GM20000 (cell line): ENCODE results near the gene GPR179.
A peak's percentile ranks its signal among the peaks of the same experiment; 100 is the strongest.

Experiments used
- DNase-seq: peaks from one replicate; pipeline ENCODE4 v3.0.0; 2012; ENCODE audit warnings: low spot score
- TF ChIP-seq, protein P1 (sequence below): IDR thresholded peaks from 2 replicates; pipeline ENCODE4 v1.5.1; 2012; ENCODE audit warnings: mild to moderate bottlenecking, control low read depth; ENCODE audit errors: extremely low read depth, missing control alignments

Gene GPR179

DNA sequence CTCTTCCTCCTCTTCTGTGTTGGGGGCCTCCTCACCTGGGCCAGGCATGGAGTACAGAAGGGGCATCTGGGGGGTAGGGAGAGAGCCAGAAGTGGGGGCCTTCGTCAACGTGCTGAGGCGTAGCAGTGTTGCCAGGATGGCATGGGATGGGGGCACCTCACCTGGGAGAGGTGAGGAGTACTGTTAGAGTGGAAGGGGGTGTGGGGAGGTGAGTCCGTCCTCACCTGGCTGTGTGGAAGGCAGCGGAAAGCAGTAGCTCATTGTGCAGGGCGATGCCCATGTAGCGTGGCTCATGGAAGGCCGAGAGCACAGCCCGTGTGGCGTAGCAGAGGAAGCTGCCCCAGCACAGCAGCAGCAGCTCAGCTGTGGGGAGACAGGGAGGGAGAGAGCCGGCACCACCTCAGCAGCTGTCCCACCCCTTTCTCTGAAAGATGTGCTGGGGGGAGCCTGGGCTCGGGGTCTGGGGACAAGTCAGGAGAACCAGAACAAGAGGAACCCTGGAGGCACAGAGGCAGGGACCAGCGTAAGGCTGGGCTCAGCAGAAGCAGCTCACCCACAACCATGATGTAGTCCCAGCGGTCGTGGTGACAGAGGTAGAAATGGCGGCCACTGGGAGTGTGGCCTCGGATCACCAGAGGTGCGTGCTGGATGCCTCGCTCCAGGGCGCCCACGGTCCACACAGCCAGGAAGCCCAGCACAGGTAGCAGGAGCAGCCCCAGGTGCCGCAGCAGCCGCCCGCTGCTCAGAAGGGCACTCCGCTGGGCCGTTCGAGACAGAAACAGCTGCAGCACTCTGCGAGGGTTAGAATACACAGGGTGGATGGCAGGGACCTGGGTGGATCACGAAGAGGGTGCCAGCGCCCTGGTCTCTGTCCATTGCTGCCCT lies 9.0 kb downstream of the GPR179 start:
- no peak for DNase-seq
- TF ChIP-seq, protein P1, sequence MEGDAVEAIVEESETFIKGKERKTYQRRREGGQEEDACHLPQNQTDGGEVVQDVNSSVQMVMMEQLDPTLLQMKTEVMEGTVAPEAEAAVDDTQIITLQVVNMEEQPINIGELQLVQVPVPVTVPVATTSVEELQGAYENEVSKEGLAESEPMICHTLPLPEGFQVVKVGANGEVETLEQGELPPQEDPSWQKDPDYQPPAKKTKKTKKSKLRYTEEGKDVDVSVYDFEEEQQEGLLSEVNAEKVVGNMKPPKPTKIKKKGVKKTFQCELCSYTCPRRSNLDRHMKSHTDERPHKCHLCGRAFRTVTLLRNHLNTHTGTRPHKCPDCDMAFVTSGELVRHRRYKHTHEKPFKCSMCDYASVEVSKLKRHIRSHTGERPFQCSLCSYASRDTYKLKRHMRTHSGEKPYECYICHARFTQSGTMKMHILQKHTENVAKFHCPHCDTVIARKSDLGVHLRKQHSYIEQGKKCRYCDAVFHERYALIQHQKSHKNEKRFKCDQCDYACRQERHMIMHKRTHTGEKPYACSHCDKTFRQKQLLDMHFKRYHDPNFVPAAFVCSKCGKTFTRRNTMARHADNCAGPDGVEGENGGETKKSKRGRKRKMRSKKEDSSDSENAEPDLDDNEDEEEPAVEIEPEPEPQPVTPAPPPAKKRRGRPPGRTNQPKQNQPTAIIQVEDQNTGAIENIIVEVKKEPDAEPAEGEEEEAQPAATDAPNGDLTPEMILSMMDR, result no peak

DNA sequence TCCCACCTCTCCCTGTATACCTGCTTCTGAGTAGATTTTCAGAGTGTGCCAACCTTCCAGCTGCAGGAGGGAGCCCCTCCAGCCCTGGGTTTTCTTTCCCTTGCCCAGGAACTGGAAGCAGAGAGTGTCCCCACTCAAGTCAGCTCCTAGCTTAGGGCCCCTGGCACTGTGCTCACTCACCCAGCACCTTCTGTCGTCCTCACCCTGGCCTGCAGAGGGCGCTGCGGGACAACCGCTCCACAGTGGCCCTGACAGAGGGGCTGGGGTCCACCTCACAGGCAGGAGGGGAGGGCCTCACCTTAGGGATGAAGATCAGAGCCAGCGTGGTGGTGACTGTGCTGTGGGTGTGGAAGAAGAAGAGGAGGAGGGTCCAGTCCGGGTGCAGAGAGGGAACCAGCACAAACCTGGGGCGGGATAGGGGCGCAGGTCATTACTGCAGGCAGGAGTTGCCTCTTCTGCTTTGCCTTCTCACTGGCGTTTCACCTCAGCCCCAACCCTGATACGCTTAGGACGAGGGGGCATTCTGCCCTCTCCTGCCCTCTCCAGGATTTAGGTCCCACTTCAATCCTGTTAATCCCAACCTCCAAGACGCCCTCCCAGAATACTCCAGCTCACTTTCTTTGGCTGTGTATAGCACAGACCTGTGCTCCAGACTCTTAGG lies 10.0 kb downstream of the GPR179 start:
- TF ChIP-seq, protein P1, result peak; percentile 74
- DNase-seq, result peak; percentile 66

DNA sequence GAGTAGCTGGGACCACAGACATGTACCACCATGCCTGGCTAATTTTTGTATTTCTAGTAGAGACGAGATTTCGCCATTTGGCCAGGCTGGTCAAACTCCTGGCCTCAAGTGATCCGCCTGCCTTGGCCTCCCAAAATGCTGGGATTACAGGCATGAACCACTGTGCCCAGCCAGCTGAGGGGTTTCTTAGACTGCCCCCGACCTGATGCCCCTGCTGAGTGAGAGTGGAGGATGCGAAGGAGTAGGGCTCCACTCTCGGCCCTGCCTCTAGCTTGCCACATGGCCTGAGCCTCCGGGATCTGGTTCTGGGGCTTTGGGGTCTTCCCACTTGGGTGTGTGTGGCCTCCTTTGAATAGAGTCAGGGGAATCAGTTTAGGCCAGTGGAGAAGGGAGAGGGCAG lies 11.0 kb downstream of the GPR179 start:
- DNase-seq, result no peak
- TF ChIP-seq, protein P1, result no peak

DNA sequence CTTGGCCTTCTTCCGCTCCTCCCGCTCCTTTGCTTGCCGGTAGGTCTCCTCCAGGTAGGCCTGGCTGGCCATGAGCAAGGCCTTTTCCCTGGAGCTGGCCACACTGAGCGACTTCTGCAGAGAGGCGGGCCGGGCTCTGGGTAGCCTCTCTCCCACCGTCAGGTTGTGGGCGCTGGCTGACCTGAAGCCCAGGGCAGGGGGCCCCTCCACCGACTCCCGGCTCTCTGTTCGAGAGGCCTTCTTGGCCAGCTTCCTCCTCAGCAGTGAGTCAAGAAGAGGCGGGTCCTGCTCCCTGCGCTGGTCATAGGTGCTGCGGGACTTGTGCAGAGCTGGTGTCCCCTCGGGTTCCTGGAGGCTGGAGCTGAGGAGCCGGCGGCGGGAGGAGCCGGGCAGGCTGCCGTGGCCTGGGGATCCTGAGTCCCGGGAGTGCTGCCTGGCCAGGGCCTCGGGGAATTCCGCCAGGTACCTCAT lies 12.8 kb downstream of the GPR179 start:
- DNase-seq, result no peak
- TF ChIP-seq, protein P1, result no peak

DNA sequence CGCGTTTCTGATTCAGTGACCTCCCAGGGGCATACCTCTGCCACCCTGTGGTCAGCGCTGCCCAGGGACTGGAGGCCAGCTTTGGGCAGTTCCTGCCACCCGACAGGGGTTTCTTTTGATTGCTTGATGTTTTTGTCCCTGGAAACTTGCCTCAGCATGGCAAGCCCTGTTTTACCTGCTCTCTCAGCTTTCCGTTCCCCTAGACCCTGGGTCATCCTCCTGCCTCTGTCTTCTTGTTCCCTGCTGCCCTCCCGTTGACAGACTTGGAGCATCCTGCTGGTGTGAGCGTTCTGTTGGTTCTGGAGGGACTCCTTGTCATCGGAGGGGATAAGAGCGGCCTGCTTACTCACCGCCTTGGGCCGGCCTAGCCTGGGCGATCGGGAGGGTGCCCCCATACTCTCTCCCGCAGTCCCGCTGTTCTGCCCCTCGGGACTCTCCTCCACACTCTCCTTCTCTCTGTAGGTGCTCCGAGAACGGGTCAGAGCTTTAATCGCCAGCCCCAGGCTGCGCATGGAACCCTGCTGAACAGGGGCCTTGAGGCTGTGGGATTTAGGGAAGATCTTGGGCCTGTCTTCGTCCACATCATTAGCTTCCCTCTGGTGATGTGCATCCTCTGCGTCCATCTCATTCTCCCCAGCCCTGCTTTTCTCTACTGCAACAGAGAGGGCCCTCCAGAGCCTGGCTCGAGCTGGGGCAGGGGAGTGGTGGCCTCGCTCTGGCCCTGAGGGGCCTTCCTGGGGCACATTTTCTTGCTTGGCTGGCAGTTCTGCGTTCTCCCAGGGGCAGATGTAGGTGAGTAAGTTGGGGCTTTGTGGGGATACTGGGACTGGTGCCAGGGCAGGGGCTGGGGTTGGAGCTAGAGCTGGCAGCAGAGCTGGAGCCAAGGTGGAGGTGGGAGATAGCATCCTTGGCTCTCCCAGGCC lies 13.7 kb downstream of the GPR179 start:
- TF ChIP-seq, protein P1, result no peak
- no peak for DNase-seq

DNA sequence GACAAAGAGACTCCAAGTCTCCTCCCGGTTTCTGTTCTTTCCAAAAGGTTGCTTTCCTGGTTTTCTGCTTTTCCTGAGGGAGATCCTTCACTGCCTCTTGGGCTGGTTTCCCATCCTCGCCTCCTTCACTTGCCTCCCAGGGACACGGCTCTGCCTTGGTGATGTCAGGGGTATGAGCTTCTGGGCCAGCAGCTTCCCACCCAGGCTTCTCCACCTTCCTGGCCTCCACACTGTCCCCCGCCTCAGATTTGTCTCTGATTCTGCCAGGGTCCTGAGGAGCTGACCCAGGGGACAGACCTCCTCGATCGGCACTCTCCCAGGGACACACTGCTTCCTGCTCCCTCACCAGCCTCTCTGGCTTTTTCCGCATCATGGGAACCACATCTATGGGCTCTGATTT lies 14.5 kb downstream of the GPR179 start:
- TF ChIP-seq, protein P1, result no peak
- DNase-seq, result no peak
